Measurements from ENCODE around the gene CARD10.

CARD10 gene

GRCh38 chr22:37559521-37559900, 40.3 kb upstream of the CARD10 start:
- peak overlapping the region; percentile 65 for H3K27ac ChIP-seq
- TF ChIP-seq CTCF (conservative IDR thresholded peaks at IDR 0.05) = no peak

GRCh38 chr22:37558815-37559214, 39.6 kb upstream of the CARD10 start:
- no peak for TF ChIP-seq CTCF (conservative IDR thresholded peaks at IDR 0.05)
- H3K27ac ChIP-seq = peak overlapping the region; percentile 61

GRCh38 chr22:37557321-37558001, 38.2 kb upstream of the CARD10 start:
- TF ChIP-seq CTCF (conservative IDR thresholded peaks at IDR 0.05) = no peak
- peak overlapping the region; percentile 61 for H3K27ac ChIP-seq

- TF ChIP-seq CTCF (conservative IDR thresholded peaks at IDR 0.05) = no peak
- peak overlapping the region; percentile 61 for H3K27ac ChIP-seq
Measured at GRCh38 chr22:37556710-37557109, 37.5 kb upstream of the CARD10 start.

GRCh38 chr22:37555029-37555428, 35.8 kb upstream of the CARD10 start:
- no peak overlapping the region for H3K27ac ChIP-seq
- TF ChIP-seq CTCF (conservative IDR thresholded peaks at IDR 0.05) = no peak

GRCh38 chr22:37553725-37554124, 34.5 kb upstream of the CARD10 start:
- no peak overlapping the region for H3K27ac ChIP-seq
- no peak for TF ChIP-seq CTCF (conservative IDR thresholded peaks at IDR 0.05)

GRCh38 chr22:37552524-37553163, 33.4 kb upstream of the CARD10 start:
- no peak overlapping the region for H3K27ac ChIP-seq
- TF ChIP-seq CTCF (conservative IDR thresholded peaks at IDR 0.05) = no peak

All from VCaP (cell line).